ENCODE results near the gene HLF. TPM values are rescaled to one million over a fixed set of nuclear protein-coding genes. Genes with fewer than 3 reads are reported as not detected.

The HLF gene
- polyA plus RNA-seq, 3 donors: not detected

- Mint-ChIP-seq H3K4me3 (no peak overlapping the region), H3K27ac (no peak overlapping the region), H3K4me1 (no peaks in the 10 kb centered on the region), H3K27me3 (ENCODE audit: low read depth in 3 of 3) (peaks cover 0 to 5% (median under 1%) of the 10 kb centered on the region in 3 donors), H3K36me3 (no peaks in the 10 kb centered on the region), H3K9me3 (peaks cover 0 to 2% (median 0%) of the 10 kb centered on the region in 7 donors)
- Histone ChIP-seq H3K4me1 (ENCODE audit: control insufficient read depth in 1 of 2, insufficient read depth in 2 of 2, low read length in 2 of 2) (no peaks in the 10 kb centered on the region), H3K27me3 (ENCODE audit: control insufficient read depth in 2 of 2, insufficient read depth in 2 of 2, low read length in 2 of 2) (no peaks in the 10 kb centered on the region), H2AFZ (ENCODE audit: insufficient read depth, low read depth, low read length, poor library complexity, severe bottlenecking) (no peak overlapping the region), H3K4me2 (replicated peaks; ENCODE audit: extremely low read depth, low read length, poor library complexity, severe bottlenecking) (no peak overlapping the region), H3K9me3 (replicated peaks in 1 of 2; ENCODE audit: control insufficient read depth in 1 of 2, insufficient read depth in 1 of 2, low read length in 2 of 2) (no peaks in the 10 kb centered on the region), H3K9ac (ENCODE audit: insufficient read depth, low read length, poor library complexity, severe bottlenecking) (no peak overlapping the region), H3K79me2 (ENCODE audit: insufficient read depth, low read length) (no peaks in the 10 kb centered on the region), H3K4me3 (replicated peaks in 1 of 3; ENCODE audit: low read depth in 2 of 3, low read length in 3 of 3) (no peak overlapping the region), H4K20me1 (ENCODE audit: insufficient read depth, low read length) (no peaks in the 10 kb centered on the region), H3K36me3 (replicated peaks in 1 of 2; ENCODE audit: control insufficient read depth in 1 of 2, insufficient read depth in 2 of 2, low read length in 2 of 2) (no peaks in the 10 kb centered on the region), H3K27ac (ENCODE audit: low read depth in 1 of 2, low read length in 2 of 2) (no peak overlapping the region)
- intact Hi-C loops (cut with micrococcal nuclease): no loop called here
- WGBS (ENCODE audit: insufficient coverage): 91% methylated on average over 6 of the region's 6 CpGs
- no peak for DNase-seq
- no peak for TF ChIP-seq CTCF (IDR thresholded peaks at IDR 0.05)
These were observed 35.9 kb downstream of the HLF start for GRCh38 chr17:55300479-55301290.

DNA sequence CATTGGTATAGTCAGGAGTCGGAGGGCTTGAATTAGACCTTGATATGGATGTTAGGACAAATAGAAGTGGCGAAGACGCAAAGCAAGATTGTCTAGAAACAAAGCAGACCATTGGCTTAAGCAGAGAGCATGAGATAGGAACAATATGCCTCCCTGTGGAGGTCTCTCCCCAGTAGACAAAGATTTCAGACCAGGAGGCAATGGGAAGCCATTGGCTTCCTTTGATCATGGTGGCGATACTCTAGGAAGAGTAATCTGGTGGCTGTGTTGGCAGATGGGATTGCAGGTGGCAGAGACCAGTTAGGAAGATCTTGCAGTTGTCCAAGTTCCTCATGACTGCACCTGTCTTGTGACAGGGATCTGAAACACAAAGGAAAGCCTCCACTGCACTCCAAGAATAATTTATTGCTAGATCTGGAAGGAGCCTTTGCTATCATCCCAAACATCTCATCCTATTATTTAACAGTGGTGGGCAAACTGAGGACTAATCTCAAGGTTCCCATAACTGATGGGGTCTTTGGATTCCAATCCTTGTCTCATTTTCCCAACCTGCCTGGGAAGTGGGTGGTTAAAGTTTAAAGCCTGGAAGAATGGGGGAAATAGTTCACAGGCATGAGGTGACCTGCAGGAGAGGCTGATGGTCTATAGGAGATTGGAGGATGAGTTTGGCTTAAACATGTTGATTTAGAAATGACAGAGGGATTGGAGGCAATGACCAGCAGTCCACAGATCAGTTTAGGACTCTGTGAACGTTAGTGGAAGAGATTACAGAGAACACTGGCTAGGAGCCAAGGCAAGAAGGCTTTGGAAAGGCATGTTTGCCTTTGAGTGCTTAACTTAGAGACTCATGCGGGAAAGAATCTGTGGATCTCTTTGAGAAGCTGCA lies 37.0 kb downstream of the HLF start:
- Histone ChIP-seq H3K4me2 (replicated peaks; ENCODE audit: extremely low read depth, low read length, poor library complexity, severe bottlenecking) (no peak overlapping the region), H3K27ac (ENCODE audit: low read depth in 1 of 2, low read length in 2 of 2) (no peak overlapping the region), H3K36me3 (replicated peaks in 1 of 2; ENCODE audit: control insufficient read depth in 1 of 2, insufficient read depth in 2 of 2, low read length in 2 of 2) (no peaks in the 10 kb centered on the region), H2AFZ (ENCODE audit: insufficient read depth, low read depth, low read length, poor library complexity, severe bottlenecking) (no peak overlapping the region), H3K4me3 (replicated peaks in 1 of 3; ENCODE audit: low read depth in 2 of 3, low read length in 3 of 3) (no peak overlapping the region), H3K79me2 (ENCODE audit: insufficient read depth, low read length) (no peaks in the 10 kb centered on the region), H4K20me1 (ENCODE audit: insufficient read depth, low read length) (no peaks in the 10 kb centered on the region), H3K4me1 (ENCODE audit: control insufficient read depth in 1 of 2, insufficient read depth in 2 of 2, low read length in 2 of 2) (no peaks in the 10 kb centered on the region), H3K9me3 (replicated peaks in 1 of 2; ENCODE audit: control insufficient read depth in 1 of 2, insufficient read depth in 1 of 2, low read length in 2 of 2) (no peaks in the 10 kb centered on the region), H3K27me3 (ENCODE audit: control insufficient read depth in 2 of 2, insufficient read depth in 2 of 2, low read length in 2 of 2) (no peaks in the 10 kb centered on the region), H3K9ac (ENCODE audit: insufficient read depth, low read length, poor library complexity, severe bottlenecking) (no peak overlapping the region)
- H3K9me3 Mint-ChIP-seq: peaks cover 0 to 2% (median 0%) of the 10 kb centered on the region in 7 donors
- no peak for DNase-seq
- no peaks in the 10 kb centered on the region for H3K4me1 Mint-ChIP-seq
- no peaks in the 10 kb centered on the region for H3K36me3 Mint-ChIP-seq
- no peak overlapping the region for H3K27ac Mint-ChIP-seq
- TF ChIP-seq CTCF (IDR thresholded peaks at IDR 0.05): no peak
- 93% methylated on average over 6 of the region's 6 CpGs for WGBS (ENCODE audit: insufficient coverage)
- intact Hi-C loops (cut with micrococcal nuclease): no loop called here
- peaks cover 0 to 5% (median 0%) of the 10 kb centered on the region in 3 donors for H3K27me3 Mint-ChIP-seq (ENCODE audit: low read depth in 3 of 3)
- no peak overlapping the region for H3K4me3 Mint-ChIP-seq

Data from CD14-positive monocyte (primary cell).